Fibroblast of the conjunctiva (primary cell): ENCODE results near the gene PTPRN2.

Experiments
- DNase-seq: peaks from one replicate; pipeline ENCODE4 v3.0.0-alpha.2; 2010; ENCODE audit warnings: low read depth

PTPRN2 gene

GRCh38 chr7:157638563-157638962 lies 949.1 kb downstream of the PTPRN2 start:
- DNase-seq, result no peak

GRCh38 chr7:157637216-157637949 lies 950.2 kb downstream of the PTPRN2 start:
- no peak for DNase-seq

GRCh38 chr7:157635669-157636068 lies 952.0 kb downstream of the PTPRN2 start:
- no peak for DNase-seq

- no peak for DNase-seq
These were observed 952.5 kb downstream of the PTPRN2 start for GRCh38 chr7:157635148-157635500.

GRCh38 chr7:157634401-157635147 lies 953.0 kb downstream of the PTPRN2 start:
- no peak for DNase-seq

- DNase-seq, result no peak
These were observed 954.0 kb downstream of the PTPRN2 start for GRCh38 chr7:157633465-157634185.

GRCh38 chr7:157630301-157630853 lies 957.2 kb downstream of the PTPRN2 start:
- DNase-seq, result no peak

GRCh38 chr7:157628456-157628855 lies 959.2 kb downstream of the PTPRN2 start:
- DNase-seq, result no peak

- DNase-seq, result no peak
These were observed 960.0 kb downstream of the PTPRN2 start for GRCh38 chr7:157627646-157628045.

- no peak for DNase-seq
These were observed 960.6 kb downstream of the PTPRN2 start for GRCh38 chr7:157627033-157627432.

- DNase-seq, result no peak
These were observed 961.5 kb downstream of the PTPRN2 start for GRCh38 chr7:157625973-157626742.

GRCh38 chr7:157623556-157623955 lies 964.1 kb downstream of the PTPRN2 start:
- no peak for DNase-seq

GRCh38 chr7:157622408-157623205 lies 965.0 kb downstream of the PTPRN2 start:
- no peak for DNase-seq

GRCh38 chr7:157622000-157622399 lies 965.6 kb downstream of the PTPRN2 start:
- DNase-seq, result no peak

- no peak for DNase-seq
These were observed 966.4 kb downstream of the PTPRN2 start for GRCh38 chr7:157621131-157621681.

GRCh38 chr7:157620616-157621015 lies 967.0 kb downstream of the PTPRN2 start:
- DNase-seq, result no peak

- DNase-seq, result no peak
These were observed 967.7 kb downstream of the PTPRN2 start for GRCh38 chr7:157619753-157620525.

- no peak for DNase-seq
These were observed 968.6 kb downstream of the PTPRN2 start for GRCh38 chr7:157618823-157619606.

- no peak for DNase-seq
These were observed 969.4 kb downstream of the PTPRN2 start for GRCh38 chr7:157618091-157618726.
